Neural cell (in vitro differentiated cells): ENCODE results near the gene XCR1. TPM values are rescaled to one million over a fixed set of nuclear protein-coding genes. Genes with fewer than 3 reads are reported as not detected.

Source experiments
- H2AFZ ChIP-seq: fragments of 200-600, 300-800 bp; sonication (generic), shearing (Covaris generic); 2 replicates; pipeline ENCODE4 v1.6.0; 2014; ENCODE audit warnings: low read depth, mild to moderate bottlenecking, antibody characterized with exemption, low read length, moderate library complexity
- H3F3A ChIP-seq: fragments of 200-600 bp; shearing (Covaris generic); 2 replicates; pipeline ENCODE4 v1.6.1; 2016; ENCODE audit warnings: mild to moderate bottlenecking, moderate library complexity, mixed read lengths, antibody characterized with exemption, low read length; ENCODE audit not compliant: insufficient read depth, poor library complexity, severe bottlenecking
- H3K27ac ChIP-seq: fragments of 200-600, 300-800 bp; sonication (generic), shearing (Covaris generic); 2 replicates; pipeline ENCODE4 v1.5.1; 2014; ENCODE audit warnings: mild to moderate bottlenecking, low read length, moderate library complexity
- H3K27me3 ChIP-seq: fragments of 300-800, 200-600 bp; sonication (generic), shearing (Covaris generic); 2 replicates; pipeline ENCODE4 v1.6.0; 2014; ENCODE audit warnings: mild to moderate bottlenecking, low read depth, low read length, moderate library complexity; ENCODE audit not compliant: insufficient read depth
- H3K36me3 ChIP-seq: fragments of 300-800, 200-600 bp; sonication (generic), shearing (Covaris generic); 2 replicates; pipeline ENCODE4 v1.5.1; 2014; ENCODE audit warnings: mild to moderate bottlenecking, antibody characterized with exemption, low read length, moderate library complexity; ENCODE audit not compliant: insufficient read depth
- H3K4me2 ChIP-seq: fragments of 300-800, 200-600 bp; sonication (generic), shearing (Covaris generic); 2 replicates; pipeline ENCODE4 v1.6.0; 2014; ENCODE audit warnings: mild to moderate bottlenecking, low read length
- H3K4me3 ChIP-seq: fragments of 300-800, 200-600 bp; sonication (generic), shearing (Covaris generic); 2 replicates; pipeline ENCODE4 v1.5.1; 2014; ENCODE audit warnings: mild to moderate bottlenecking, low read length, moderate library complexity
- H3K79me2 ChIP-seq: fragments of 200-600 bp; shearing (Covaris generic); replicated peaks from 2 replicates; pipeline ENCODE4 v1.6.0; 2014; ENCODE audit warnings: mild to moderate bottlenecking, low read length, moderate library complexity; ENCODE audit not compliant: insufficient read depth
- H3K9ac ChIP-seq: fragments of 300-800, 200-600 bp; sonication (generic), shearing (Covaris generic); 2 replicates; pipeline ENCODE4 v1.6.1; 2016; ENCODE audit warnings: mild to moderate bottlenecking, low read length, mixed read lengths
- H3K9me2 ChIP-seq: fragments of 200-600 bp; shearing (Covaris generic); 2 replicates; pipeline ENCODE4 v1.6.1; 2016; ENCODE audit warnings: mild to moderate bottlenecking, low read length, mixed read lengths; ENCODE audit not compliant: insufficient read depth
- H3K9me3 ChIP-seq: fragments of 200-600, 300-800 bp; sonication (generic), shearing (Covaris generic); 2 replicates; pipeline ENCODE4 v1.6.1; 2016; ENCODE audit warnings: mild to moderate bottlenecking, mixed run types, low read length, moderate library complexity, mixed read lengths
- H4K20me1 ChIP-seq: fragments of 200-600 bp; shearing (Covaris generic); 2 replicates; pipeline ENCODE4 v1.6.1; 2016; ENCODE audit warnings: mild to moderate bottlenecking, mixed run types; ENCODE audit not compliant: insufficient read depth
- EP300 ChIP-seq: fragments of 450-650 bp; conservative IDR thresholded peaks from 2 replicates; pipeline ENCODE4 v1.6.1; 2014; ENCODE audit warnings: antibody characterized with exemption, mild to moderate bottlenecking, moderate library complexity; ENCODE audit not compliant: poor library complexity, severe bottlenecking
- EZH2 ChIP-seq: fragments of 200-600, 300-800 bp; shearing (Covaris generic), sonication (generic); IDR thresholded peaks from 2 replicates; pipeline ENCODE4 v1.6.1; 2014; ENCODE audit warnings: antibody characterized with exemption, low read length, borderline replicate concordance, mild to moderate bottlenecking; ENCODE audit not compliant: insufficient read depth, poor library complexity, severe bottlenecking
- MXI1 ChIP-seq: fragments of 450-650 bp; conservative IDR thresholded peaks from 2 replicates; pipeline ENCODE4 v1.6.1; 2014; ENCODE audit warnings: antibody characterized with exemption, mild to moderate bottlenecking; ENCODE audit not compliant: poor library complexity, severe bottlenecking
- POLR2AphosphoS5 ChIP-seq: IDR thresholded peaks from 2 replicates; pipeline ENCODE4 v1.6.1; 2012
- RAD21 ChIP-seq: fragments of 450-650 bp; conservative IDR thresholded peaks from 2 replicates; pipeline ENCODE4 v1.6.1; 2014; ENCODE audit warnings: antibody characterized with exemption, mild to moderate bottlenecking, moderate library complexity
- REST ChIP-seq: IDR thresholded peaks from 2 replicates; pipeline ENCODE4 v1.6.1; 2012; ENCODE audit warnings: borderline replicate concordance
- SMC3 ChIP-seq: fragments of 450-650 bp; conservative IDR thresholded peaks from 2 replicates; pipeline ENCODE4 v1.6.1; 2014; ENCODE audit warnings: antibody characterized with exemption, mild to moderate bottlenecking, moderate library complexity; ENCODE audit not compliant: poor library complexity
- TAF1 ChIP-seq: IDR thresholded peaks from 2 replicates; pipeline ENCODE4 v1.6.1; 2012; ENCODE audit warnings: low read depth
- polyA plus RNA-seq: library from polyadenylated mRNA; depleted of rRNA; stranded (reverse); fragments of >200 nt; gene quantifications from 2 replicates; pipeline ENCODE4 v1.2.3, GENCODE V29; 2014
- TF ChIP-seq, protein P1 (sequence below): fragments of 450-650 bp; IDR thresholded peaks from 2 replicates; pipeline ENCODE4 v1.5.1; 2014; ENCODE audit warnings: antibody characterized with exemption, mild to moderate bottlenecking, moderate library complexity; ENCODE audit not compliant: poor library complexity, severe bottlenecking

XCR1 gene
- polyA plus RNA-seq, 1 donor from 2014 or later = not detected

DNA sequence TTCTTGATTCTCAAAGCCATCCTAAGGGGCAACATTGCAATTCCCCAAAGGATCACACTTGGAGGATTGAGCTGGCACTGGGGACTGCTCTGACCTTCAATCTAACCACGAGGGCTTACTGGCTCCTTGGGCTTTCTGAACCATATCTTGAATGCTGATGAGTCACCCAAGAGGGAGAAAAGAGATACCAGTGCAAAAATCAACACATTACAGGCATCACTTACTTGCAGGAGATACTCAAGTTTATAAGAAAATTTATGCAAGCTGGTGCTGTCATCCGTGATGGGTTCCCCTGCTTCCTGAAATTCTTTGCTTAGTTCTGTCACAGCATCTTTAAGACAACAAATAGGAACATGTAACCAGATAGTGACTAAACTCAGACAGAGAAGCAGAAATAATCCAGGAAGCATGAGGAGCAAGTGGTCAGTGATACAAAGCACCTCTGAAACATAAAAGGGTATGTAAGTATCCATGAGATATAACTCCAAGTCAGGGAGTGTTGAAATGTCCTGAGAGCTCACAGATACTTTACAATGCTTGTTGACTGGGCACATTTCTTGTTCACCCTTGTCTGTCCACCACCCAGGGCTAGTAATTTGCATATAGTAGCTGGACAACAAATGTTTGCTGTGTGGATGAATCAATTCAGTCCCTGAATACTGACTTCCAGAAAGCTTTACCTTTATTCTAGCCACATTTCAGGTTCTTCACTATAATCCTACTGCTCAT, 45.8 kb downstream of the XCR1 start:
- Histone ChIP-seq H3K9me2 (no peaks in the 10 kb centered on the region), H3K4me2 (no peak overlapping the region), H3K27me3 (no peaks in the 10 kb centered on the region), H3F3A (no peaks in the 10 kb centered on the region), H3K9ac (no peak overlapping the region), H3K27ac (no peak overlapping the region), H3K4me3 (no peak overlapping the region), H4K20me1 (no peaks in the 10 kb centered on the region), H3K9me3 (no peaks in the 10 kb centered on the region), H3K79me2 (no peaks in the 10 kb centered on the region), H3K36me3 (no peaks in the 10 kb centered on the region), H2AFZ (no peak overlapping the region)
- TF ChIP-seq SMC3 = no peak
- TF ChIP-seq, protein P1, sequence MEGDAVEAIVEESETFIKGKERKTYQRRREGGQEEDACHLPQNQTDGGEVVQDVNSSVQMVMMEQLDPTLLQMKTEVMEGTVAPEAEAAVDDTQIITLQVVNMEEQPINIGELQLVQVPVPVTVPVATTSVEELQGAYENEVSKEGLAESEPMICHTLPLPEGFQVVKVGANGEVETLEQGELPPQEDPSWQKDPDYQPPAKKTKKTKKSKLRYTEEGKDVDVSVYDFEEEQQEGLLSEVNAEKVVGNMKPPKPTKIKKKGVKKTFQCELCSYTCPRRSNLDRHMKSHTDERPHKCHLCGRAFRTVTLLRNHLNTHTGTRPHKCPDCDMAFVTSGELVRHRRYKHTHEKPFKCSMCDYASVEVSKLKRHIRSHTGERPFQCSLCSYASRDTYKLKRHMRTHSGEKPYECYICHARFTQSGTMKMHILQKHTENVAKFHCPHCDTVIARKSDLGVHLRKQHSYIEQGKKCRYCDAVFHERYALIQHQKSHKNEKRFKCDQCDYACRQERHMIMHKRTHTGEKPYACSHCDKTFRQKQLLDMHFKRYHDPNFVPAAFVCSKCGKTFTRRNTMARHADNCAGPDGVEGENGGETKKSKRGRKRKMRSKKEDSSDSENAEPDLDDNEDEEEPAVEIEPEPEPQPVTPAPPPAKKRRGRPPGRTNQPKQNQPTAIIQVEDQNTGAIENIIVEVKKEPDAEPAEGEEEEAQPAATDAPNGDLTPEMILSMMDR = no peak
- no peak for TF ChIP-seq REST
- TF ChIP-seq EZH2 = no peak
- TF ChIP-seq POLR2AphosphoS5 = no peak
- no peak for TF ChIP-seq EP300
- TF ChIP-seq RAD21 = no peak
- TF ChIP-seq MXI1 = no peak
- no peak for TF ChIP-seq TAF1

DNA sequence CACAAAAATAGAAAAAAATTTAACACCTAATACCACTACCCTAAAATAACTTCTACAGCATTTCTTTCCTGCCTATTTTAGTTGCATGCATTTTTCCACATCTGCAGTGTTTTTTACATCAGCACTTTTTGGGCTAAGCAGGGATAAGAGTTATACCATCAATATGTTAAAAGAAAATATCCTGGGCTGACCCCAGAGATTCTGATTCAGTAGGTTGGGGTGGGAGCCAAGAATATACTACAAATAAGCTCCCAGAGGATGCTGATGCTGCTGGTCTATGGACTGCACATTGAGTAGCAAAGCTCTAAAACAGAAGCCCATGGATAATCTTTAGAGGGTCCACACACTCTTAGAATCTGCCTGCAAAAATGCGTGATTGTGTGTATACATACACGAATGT, 46.5 kb downstream of the XCR1 start:
- Histone ChIP-seq H3F3A (no peaks in the 10 kb centered on the region), H3K4me2 (no peak overlapping the region), H3K79me2 (no peaks in the 10 kb centered on the region), H4K20me1 (no peaks in the 10 kb centered on the region), H2AFZ (no peak overlapping the region), H3K27ac (no peak overlapping the region), H3K4me3 (no peak overlapping the region), H3K9me3 (no peaks in the 10 kb centered on the region), H3K9ac (no peak overlapping the region), H3K27me3 (no peaks in the 10 kb centered on the region), H3K9me2 (no peaks in the 10 kb centered on the region), H3K36me3 (no peaks in the 10 kb centered on the region)
- TF ChIP-seq RAD21 (no peak), TAF1 (no peak), MXI1 (no peak), POLR2AphosphoS5 (no peak), EZH2 (no peak), EP300 (no peak), SMC3 (no peak), REST (no peak)
- TF ChIP-seq, protein P1 = no peak
